K562 (cell line): Measurements from ENCODE around the gene PI4KA. TPM values are rescaled to one million over a fixed set of nuclear protein-coding genes. Genes with fewer than 3 reads are reported as not detected.
A peak's percentile ranks its signal among the peaks of the same experiment; 100 is the strongest.

ENCODE experiments used
- BMI1 ChIP-seq: fragments of 150-350 bp; IDR thresholded peaks from 2 replicates; pipeline ENCODE4 v1.6.1; 2014; ENCODE audit warnings: low read length
- CSDE1 ChIP-seq, 2 experiments: fragments of 450-650 bp; IDR thresholded peaks; 2 replicates each; pipeline ENCODE4 v1.6.1; 2016; ENCODE audit warnings: mild to moderate bottlenecking in 1 of 2
- DACH1 ChIP-seq: fragments of 450-650 bp; IDR thresholded peaks from 2 replicates; pipeline ENCODE4 v1.6.1; 2018; ENCODE audit not compliant: partially characterized antibody
- EHMT2 ChIP-seq: fragments of 450-650 bp; IDR thresholded peaks from 2 replicates; pipeline ENCODE4 v1.6.1; 2018; ENCODE audit warnings: antibody characterized with exemption
- IRF2 ChIP-seq: sonication (generic); formaldehyde crosslinking; IDR thresholded peaks from 2 replicates; pipeline ENCODE4 v1.8.1; 2022; ENCODE audit warnings: mild to moderate bottlenecking, missing genetic modification reagents
- SAP30 ChIP-seq: fragments of 200-600 bp; sonication (generic); IDR thresholded peaks from 2 replicates; pipeline ENCODE4 v1.6.1; 2012; ENCODE audit warnings: borderline replicate concordance, low read depth, mild to moderate bottlenecking, moderate library complexity, low read length, control low read depth, inconsistent platforms; ENCODE audit not compliant: insufficient read depth, poor library complexity, severe bottlenecking
- STAG1 ChIP-seq: sonication (generic); formaldehyde crosslinking; IDR thresholded peaks from 2 replicates; pipeline ENCODE4 v1.5.0; 2020; ENCODE audit warnings: missing genetic modification reagents, borderline replicate concordance
- ZEB2 ChIP-seq: fragments of 450-650 bp; IDR thresholded peaks from 2 replicates; pipeline ENCODE4 v1.6.1; 2016
- ZNF316 ChIP-seq: fragments of 450-650 bp; IDR thresholded peaks from 2 replicates; pipeline ENCODE4 v1.6.1; 2016
- ZNF77 ChIP-seq: fragments of 250-450 bp; sonication (Bioruptor Pico); IDR thresholded peaks from 2 replicates; pipeline ENCODE4 v1.5.0; 2020
- polyA plus RNA-seq, 8 experiments: library from polyadenylated mRNA; depleted of rRNA in 4 of 8; stranded (reverse) in 5 of 8; unstranded in 3 of 8; fragments of >200 nt; fragmentation: Nextera tagmentation in 2 of 8; fragmentation: Illumina TruSeq in 1 of 8; extraction: Ambion mirVana in 2 of 8; extraction: Trizol in 1 of 8; gene quantifications; 2 replicates each; pipeline versions ENCODE4 v1.2.1 to v1.2.3, GENCODE V29; 2011 to 2014; ENCODE audit warnings: inconsistent platforms in 1 of 8, missing spikeins in 1 of 8
- total RNA-seq, 7 experiments: library from RNA; depleted of rRNA in 6 of 7; stranded (reverse); fragments of >200 nt in 6 of 7; fragmentation: Illumina TruSeq in 2 of 7; extraction: Trizol in 2 of 7; gene quantifications; 2 replicates each; pipeline versions ENCODE4 v1.2.1 to v1.2.3, GENCODE V29; 2011 to 2021; ENCODE audit warnings: low replicate concordance in 1 of 7
- TF ChIP-seq, protein P1 (sequence below): fragments of 450-650 bp; IDR thresholded peaks from 2 replicates; pipeline ENCODE4 v1.7.0; 2016; ENCODE audit warnings: borderline replicate concordance
- TF ChIP-seq, protein P2 (sequence below): sonication (generic); formaldehyde crosslinking; IDR thresholded peaks from 2 replicates; pipeline ENCODE4 v1.8.0; 2022; ENCODE audit warnings: mild to moderate bottlenecking, missing genetic modification reagents, borderline replicate concordance
- TF ChIP-seq, protein P3 (sequence below): IDR thresholded peaks from 2 replicates; pipeline ENCODE4 v1.6.1; 2012; ENCODE audit warnings: low read depth, low read length, improper control_type of control experiment, borderline replicate concordance
- TF ChIP-seq, protein P4 (sequence below): fragments of 200-800 bp; sonication (Bioruptor generic); IDR thresholded peaks from 2 replicates; pipeline ENCODE4 v1.6.1; 2016; ENCODE audit warnings: missing genetic modification characterization, missing compliant biosample characterization
- TF ChIP-seq, protein P5 (sequence below): sonication (generic); formaldehyde crosslinking; IDR thresholded peaks from 2 replicates; pipeline ENCODE4 v1.8.0; 2022; ENCODE audit warnings: missing genetic modification reagents, mild to moderate bottlenecking, borderline replicate concordance

PI4KA gene
- total and polyA plus RNA-seq, 9 of the 15 experiments (the other 6 are each of a cell fraction or from before 2014, with no cell fraction given) = 7.3 to 187 (median 84.7) TPM

DNA sequence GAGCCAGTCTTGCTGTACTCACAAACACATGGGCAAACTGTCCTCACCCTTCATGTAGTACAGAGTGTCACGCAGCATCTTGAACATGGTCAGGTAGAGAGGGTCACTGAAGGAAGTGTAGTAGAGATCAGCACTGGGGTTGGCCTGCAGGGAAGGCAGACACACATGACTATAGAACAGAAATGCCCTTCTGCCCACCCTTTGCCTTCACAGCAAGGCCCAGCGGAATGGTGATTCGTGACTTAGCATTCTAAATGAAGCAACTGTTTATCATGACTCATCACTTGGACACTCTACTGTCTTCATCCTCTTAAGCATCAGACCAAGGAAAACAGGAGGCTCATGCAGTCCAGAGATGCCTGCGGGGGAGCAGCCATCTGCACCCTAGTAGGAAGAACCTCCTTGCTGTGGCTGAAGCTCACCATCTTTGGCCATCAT lies 51.3 kb downstream of the PI4KA start (continued):
- no peak; the same call in 1 of the 2 replicates for TF ChIP-seq STAG1 (CRISPR knock-in tag)
- no peak for TF ChIP-seq CSDE1 (IDR thresholded peaks at IDR 0.05)
- TF ChIP-seq BMI1 = no peak
- TF ChIP-seq, protein P1, sequence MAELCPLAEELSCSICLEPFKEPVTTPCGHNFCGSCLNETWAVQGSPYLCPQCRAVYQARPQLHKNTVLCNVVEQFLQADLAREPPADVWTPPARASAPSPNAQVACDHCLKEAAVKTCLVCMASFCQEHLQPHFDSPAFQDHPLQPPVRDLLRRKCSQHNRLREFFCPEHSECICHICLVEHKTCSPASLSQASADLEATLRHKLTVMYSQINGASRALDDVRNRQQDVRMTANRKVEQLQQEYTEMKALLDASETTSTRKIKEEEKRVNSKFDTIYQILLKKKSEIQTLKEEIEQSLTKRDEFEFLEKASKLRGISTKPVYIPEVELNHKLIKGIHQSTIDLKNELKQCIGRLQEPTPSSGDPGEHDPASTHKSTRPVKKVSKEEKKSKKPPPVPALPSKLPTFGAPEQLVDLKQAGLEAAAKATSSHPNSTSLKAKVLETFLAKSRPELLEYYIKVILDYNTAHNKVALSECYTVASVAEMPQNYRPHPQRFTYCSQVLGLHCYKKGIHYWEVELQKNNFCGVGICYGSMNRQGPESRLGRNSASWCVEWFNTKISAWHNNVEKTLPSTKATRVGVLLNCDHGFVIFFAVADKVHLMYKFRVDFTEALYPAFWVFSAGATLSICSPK = no peak
- TF ChIP-seq IRF2 (CRISPR knock-in tag) = no peak
- TF ChIP-seq, protein P2, sequence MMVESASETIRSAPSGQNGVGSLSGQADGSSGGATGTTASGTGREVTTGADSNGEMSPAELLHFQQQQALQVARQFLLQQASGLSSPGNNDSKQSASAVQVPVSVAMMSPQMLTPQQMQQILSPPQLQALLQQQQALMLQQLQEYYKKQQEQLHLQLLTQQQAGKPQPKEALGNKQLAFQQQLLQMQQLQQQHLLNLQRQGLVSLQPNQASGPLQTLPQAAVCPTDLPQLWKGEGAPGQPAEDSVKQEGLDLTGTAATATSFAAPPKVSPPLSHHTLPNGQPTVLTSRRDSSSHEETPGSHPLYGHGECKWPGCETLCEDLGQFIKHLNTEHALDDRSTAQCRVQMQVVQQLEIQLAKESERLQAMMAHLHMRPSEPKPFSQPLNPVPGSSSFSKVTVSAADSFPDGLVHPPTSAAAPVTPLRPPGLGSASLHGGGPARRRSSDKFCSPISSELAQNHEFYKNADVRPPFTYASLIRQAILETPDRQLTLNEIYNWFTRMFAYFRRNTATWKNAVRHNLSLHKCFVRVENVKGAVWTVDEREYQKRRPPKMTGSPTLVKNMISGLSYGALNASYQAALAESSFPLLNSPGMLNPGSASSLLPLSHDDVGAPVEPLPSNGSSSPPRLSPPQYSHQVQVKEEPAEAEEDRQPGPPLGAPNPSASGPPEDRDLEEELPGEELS (CRISPR knock-in tag) = no peak
- peak; percentile 89; the same call in 1 of the 2 replicates for TF ChIP-seq ZEB2
- peak; percentile 81 for TF ChIP-seq EHMT2
- TF ChIP-seq ZNF77 (CRISPR knock-in tag) = no peak
- TF ChIP-seq, protein P3, sequence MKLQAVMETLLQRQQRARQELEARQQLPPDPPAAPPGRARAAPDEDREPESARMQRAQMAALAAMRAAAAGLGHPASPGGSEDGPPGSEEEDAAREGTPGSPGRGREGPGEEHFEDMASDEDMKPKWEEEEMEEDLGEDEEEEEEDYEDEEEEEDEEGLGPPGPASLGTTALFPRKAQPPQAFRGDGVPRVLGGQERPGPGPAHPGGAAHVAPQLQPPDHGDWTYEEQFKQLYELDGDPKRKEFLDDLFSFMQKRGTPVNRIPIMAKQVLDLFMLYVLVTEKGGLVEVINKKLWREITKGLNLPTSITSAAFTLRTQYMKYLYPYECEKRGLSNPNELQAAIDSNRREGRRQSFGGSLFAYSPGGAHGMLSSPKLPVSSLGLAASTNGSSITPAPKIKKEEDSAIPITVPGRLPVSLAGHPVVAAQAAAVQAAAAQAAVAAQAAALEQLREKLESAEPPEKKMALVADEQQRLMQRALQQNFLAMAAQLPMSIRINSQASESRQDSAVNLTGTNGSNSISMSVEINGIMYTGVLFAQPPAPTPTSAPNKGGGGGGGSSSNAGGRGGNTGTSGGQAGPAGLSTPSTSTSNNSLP = no peak
- TF ChIP-seq ZNF316 = peak; percentile 99
- no peak for TF ChIP-seq DACH1
- TF ChIP-seq, protein P4, sequence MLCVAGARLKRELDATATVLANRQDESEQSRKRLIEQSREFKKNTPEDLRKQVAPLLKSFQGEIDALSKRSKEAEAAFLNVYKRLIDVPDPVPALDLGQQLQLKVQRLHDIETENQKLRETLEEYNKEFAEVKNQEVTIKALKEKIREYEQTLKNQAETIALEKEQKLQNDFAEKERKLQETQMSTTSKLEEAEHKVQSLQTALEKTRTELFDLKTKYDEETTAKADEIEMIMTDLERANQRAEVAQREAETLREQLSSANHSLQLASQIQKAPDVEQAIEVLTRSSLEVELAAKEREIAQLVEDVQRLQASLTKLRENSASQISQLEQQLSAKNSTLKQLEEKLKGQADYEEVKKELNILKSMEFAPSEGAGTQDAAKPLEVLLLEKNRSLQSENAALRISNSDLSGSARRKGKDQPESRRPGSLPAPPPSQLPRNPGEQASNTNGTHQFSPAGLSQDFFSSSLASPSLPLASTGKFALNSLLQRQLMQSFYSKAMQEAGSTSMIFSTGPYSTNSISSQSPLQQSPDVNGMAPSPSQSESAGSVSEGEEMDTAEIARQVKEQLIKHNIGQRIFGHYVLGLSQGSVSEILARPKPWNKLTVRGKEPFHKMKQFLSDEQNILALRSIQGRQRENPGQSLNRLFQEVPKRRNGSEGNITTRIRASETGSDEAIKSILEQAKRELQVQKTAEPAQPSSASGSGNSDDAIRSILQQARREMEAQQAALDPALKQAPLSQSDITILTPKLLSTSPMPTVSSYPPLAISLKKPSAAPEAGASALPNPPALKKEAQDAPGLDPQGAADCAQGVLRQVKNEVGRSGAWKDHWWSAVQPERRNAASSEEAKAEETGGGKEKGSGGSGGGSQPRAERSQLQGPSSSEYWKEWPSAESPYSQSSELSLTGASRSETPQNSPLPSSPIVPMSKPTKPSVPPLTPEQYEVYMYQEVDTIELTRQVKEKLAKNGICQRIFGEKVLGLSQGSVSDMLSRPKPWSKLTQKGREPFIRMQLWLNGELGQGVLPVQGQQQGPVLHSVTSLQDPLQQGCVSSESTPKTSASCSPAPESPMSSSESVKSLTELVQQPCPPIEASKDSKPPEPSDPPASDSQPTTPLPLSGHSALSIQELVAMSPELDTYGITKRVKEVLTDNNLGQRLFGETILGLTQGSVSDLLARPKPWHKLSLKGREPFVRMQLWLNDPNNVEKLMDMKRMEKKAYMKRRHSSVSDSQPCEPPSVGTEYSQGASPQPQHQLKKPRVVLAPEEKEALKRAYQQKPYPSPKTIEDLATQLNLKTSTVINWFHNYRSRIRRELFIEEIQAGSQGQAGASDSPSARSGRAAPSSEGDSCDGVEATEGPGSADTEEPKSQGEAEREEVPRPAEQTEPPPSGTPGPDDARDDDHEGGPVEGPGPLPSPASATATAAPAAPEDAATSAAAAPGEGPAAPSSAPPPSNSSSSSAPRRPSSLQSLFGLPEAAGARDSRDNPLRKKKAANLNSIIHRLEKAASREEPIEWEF = no peak
- TF ChIP-seq, protein P5, sequence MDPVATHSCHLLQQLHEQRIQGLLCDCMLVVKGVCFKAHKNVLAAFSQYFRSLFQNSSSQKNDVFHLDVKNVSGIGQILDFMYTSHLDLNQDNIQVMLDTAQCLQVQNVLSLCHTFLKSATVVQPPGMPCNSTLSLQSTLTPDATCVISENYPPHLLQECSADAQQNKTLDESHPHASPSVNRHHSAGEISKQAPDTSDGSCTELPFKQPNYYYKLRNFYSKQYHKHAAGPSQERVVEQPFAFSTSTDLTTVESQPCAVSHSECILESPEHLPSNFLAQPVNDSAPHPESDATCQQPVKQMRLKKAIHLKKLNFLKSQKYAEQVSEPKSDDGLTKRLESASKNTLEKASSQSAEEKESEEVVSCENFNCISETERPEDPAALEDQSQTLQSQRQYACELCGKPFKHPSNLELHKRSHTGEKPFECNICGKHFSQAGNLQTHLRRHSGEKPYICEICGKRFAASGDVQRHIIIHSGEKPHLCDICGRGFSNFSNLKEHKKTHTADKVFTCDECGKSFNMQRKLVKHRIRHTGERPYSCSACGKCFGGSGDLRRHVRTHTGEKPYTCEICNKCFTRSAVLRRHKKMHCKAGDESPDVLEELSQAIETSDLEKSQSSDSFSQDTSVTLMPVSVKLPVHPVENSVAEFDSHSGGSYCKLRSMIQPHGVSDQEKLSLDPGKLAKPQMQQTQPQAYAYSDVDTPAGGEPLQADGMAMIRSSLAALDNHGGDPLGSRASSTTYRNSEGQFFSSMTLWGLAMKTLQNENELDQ (CRISPR knock-in tag) = no peak
- TF ChIP-seq SAP30 = no peak
